RCC 7860 (cell line): Measurements from ENCODE around the gene GRIK4.

Source experiments
- DNase-seq: peaks from one replicate; pipeline ENCODE4 v3.0.0-alpha.2; 2015; ENCODE audit warnings: low spot score
- FAIRE-seq: peaks from 2 replicates; lab custom pipeline; 2012; peaks lifted over from hg19 to GRCh38; lab: Jason Lieb, UNC

The GRIK4 gene

DNA sequence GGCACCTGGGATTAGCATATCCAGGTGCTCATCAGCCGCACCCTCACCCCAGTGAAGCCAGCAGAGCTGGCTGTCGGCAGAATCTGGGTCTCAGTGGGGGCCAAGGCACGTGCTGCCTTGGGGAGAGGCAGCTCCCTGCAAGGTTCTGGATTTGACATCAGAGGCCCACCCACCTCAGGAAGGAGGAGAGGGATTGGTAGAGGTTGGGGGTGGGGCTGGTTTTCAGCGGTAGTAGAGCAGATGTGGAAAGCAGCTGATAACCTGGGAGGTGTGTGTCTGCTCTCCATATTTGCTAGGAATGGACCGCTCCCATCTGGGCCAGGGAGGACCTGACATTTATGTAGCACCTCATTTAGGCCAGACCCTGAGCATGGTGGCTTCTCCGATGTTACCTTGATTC, 147.5 kb downstream of the GRIK4 start:
- FAIRE-seq = no peak
- DNase-seq = no peak

DNA sequence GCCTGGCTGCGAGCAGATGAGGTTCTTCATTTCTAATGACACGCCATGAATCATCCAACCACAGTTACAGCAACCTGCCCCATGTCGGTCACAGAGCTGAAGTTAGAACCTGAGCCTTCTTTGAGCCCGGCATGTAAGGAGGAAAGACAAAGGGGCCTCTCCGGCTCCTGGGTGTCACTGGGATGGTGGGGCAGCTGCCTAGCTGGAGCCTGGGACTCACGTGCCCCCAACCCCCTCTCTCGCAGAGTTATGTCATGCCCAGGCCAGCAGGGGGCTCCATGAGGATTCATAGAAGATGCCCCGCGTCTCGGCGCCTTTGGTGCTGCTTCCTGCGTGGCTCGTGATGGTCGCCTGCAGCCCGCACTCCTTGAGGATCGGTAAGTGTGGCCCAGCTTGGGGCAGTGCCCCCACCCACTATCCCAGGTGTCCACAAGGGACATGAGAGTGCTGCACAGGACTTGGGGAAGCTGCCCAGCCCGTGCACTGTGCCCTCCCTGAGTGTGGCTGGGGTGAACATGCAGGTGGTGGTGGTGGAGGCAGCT, 148.5 kb downstream of the GRIK4 start:
- DNase-seq (peak; percentile 48), FAIRE-seq (no peak)

- no peak for DNase-seq
Observed at GRCh38 chr11:120662071-120662676, 150.6 kb downstream of the GRIK4 start.

GRCh38 chr11:120663142-120663541, 151.6 kb downstream of the GRIK4 start:
- no peak for DNase-seq
- no peak for FAIRE-seq

More at GRCh38 chr11:120662071-120662676, 150.6 kb downstream of the GRIK4 start:
- no peak for FAIRE-seq

- FAIRE-seq = no peak
- no peak for DNase-seq
Observed at GRCh38 chr11:120666121-120666639, 154.6 kb downstream of the GRIK4 start.

DNA sequence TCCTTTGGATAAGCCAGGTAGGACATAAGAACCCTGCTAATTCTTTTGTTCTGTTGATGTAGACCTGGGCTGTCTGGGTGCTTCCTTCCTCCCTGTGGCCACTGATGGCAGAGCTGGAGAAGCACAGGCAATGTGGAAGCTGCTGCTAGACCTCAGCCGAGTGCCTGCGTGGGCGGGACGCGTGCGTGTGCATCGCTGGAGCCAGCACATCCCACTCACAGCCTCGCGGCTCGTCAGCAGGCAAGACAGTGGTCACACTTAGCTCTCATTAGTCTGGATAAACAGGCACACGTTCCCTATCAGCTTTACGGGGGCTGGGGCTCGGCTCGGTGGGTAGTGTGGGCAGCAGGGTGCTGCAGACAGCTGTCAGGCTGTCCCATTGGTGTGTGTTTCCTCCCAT, 155.7 kb downstream of the GRIK4 start:
- no peak for DNase-seq
- no peak for FAIRE-seq

DNA sequence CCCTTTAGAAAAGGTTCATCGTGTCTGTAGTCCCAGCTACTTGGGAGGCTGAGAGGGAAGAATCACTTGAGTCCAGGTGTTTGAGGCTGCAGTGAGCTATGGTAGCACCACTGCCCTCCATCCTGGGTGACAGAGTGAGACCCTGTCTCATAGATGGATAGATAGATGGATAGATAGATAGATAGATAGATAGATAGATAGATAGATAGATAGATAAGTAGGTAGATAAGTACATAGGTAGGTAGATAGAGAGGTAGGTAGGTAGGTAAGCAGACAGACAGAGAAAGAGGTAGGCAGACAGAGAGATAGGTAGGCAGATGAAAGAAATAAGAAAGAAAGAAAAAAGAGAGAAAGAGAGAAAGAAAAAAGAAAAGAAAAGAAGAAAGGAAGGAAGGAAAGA, 156.4 kb downstream of the GRIK4 start:
- no peak for FAIRE-seq

DNA sequence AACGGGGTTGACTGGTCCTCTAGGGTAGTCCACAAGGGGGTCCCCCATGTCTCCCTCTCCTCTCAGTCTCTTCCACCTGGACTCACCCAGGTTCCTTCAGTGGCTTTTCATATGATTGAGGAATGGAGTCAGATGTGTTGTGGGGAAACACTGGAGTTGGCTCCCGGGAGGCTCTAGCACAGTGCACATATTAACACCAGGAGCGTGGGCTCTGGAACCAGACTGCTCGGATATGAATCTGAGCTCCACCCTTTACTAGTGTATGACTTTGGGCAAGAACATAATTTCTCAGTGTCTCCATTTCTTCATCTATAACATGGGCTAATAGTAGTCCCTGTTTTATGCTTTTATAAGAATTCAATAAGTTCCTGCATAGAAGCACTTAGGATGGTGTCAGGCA, 157.0 kb downstream of the GRIK4 start:
- DNase-seq = no peak
- no peak for FAIRE-seq

More for the DNA sequence above, 156.4 kb downstream of the GRIK4 start:
- no peak for DNase-seq

DNA sequence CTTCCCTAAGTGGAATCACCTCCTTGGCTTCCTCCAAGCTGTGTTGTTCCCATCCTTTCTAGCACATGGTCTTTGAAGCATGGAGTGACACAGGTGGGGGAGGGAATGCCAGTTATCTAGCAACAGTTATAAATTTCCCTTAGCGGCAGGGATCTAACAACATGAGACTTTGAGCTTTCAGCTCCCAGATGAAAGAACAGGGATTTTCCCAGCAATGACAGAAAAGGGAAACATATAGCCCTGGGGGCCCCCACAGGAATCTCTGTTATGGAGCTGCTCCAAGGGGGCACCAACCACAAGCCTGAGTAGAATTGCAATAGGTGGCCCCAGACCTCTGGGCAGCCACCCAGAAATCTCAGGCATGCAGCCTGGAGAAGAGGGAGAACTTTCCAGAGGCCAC, 163.0 kb downstream of the GRIK4 start:
- peak; percentile 83 for DNase-seq
- peak; percentile 65 for FAIRE-seq

DNA sequence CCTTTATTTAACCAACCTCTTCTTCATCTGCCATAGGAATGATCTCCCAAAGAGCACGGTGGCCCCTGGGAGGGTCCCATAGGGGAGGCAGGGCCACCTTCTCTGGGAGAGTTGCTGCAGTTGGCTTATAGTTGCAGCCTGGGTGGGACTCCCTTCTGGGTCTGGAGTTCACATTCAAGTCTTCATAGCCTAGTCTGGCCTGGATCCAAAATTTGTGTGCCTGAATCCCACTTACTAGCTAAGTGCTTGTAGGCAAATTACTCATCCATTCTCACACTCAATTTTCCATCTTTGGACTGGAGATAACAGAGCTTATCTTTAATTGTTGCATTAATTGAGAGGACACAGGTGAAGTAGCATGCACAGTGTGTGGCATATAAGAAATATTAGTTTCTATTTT, 163.6 kb downstream of the GRIK4 start:
- DNase-seq (peak; percentile 11), FAIRE-seq (no peak)

GRCh38 chr11:120676991-120677390, 165.4 kb downstream of the GRIK4 start:
- no peak for FAIRE-seq
- DNase-seq = no peak

- FAIRE-seq (no peak), DNase-seq (peak; percentile 30)
Observed at GRCh38 chr11:120680322-120680721, 168.8 kb downstream of the GRIK4 start.

GRCh38 chr11:120681434-120682331, 170.1 kb downstream of the GRIK4 start:
- no peak for DNase-seq
- FAIRE-seq = no peak

GRCh38 chr11:120682332-120682649, 170.7 kb downstream of the GRIK4 start:
- no peak for FAIRE-seq
- DNase-seq = no peak

- DNase-seq = peak; percentile 54
- no peak for FAIRE-seq
Observed at GRCh38 chr11:120682866-120683265, 171.3 kb downstream of the GRIK4 start.

- no peak for DNase-seq
- no peak for FAIRE-seq
Observed at GRCh38 chr11:120686516-120686915, 175.0 kb downstream of the GRIK4 start.

DNA sequence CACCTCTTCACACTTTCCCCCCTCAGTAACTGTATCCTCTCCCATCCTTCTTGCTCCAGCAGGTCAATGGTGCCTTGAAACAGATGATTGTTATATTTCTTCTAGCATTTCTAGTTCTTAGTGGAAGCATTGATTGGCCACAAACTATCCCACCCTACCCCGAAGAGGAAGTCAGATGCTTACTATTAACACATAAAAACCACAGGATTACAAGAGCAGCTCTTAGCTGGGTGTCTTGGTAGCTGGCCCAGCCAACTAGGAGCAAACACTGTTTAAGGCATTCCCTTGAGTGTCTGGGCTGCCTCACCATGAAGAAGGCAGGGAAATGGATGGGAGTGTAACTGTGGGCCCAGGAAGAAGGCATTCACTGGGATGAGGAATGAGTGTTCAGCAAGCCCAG, 176.6 kb downstream of the GRIK4 start:
- FAIRE-seq (no peak), DNase-seq (no peak)

GRCh38 chr11:120689596-120690275, 178.2 kb downstream of the GRIK4 start:
- FAIRE-seq (no peak), DNase-seq (no peak)

GRCh38 chr11:120690406-120690805, 178.9 kb downstream of the GRIK4 start:
- FAIRE-seq (no peak), DNase-seq (no peak)

DNA sequence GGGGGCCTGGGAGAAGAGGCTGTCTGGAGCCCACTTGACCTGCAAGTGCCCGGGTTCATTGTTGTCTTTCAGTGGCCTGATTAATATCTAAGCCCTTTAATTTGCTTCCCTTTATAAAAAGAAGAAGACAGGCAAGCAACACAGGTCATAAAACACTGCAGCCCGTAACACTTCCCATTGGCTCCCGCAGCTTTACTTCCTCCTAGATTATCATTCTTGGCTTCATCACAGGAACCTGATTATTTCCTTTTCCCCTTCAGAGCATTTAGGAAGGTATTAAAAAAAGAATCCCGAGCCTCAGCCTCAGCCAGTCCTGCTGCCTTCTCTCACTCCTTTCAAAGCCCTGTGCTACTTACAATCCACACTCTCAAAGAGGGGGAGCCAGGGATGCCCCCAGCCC, 183.2 kb downstream of the GRIK4 start:
- DNase-seq = no peak
- no peak for FAIRE-seq

- FAIRE-seq (no peak), DNase-seq (no peak)
Observed at GRCh38 chr11:120695426-120695825, 183.9 kb downstream of the GRIK4 start.
